CD4-positive, alpha-beta T cell treated with Interleukin-6 for 4 hours (primary cell): ENCODE measurements around the gene LIG1.

ENCODE experiments used
- DNase-seq: peaks from one replicate; pipeline ENCODE4 v3.0.0-alpha.2; 2020; ENCODE audit warnings: mixed read lengths

LIG1 gene

DNA sequence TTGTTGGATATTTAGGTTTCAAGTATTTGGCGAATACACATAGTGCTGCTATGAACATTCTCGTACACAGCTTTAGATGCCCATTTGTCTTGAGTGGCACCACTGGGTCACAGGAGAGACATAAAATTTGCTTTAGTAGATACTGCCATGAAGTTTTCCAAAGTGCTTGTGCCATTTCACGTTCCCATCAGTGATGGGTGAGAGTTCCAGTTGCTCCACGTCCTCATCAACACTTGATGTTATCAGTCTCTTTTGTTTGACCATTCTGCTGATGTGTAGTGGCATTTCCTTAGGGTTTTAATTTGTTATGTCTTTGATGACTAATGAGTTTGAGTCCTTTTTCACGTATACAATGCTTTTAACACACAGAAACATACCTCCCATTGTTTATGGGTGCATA lies 11.4 kb upstream of the LIG1 start:
- DNase-seq, result no peak

GRCh38 chr19:48176226-48176625 lies 6.1 kb upstream of the LIG1 start:
- DNase-seq, result no peak

GRCh38 chr19:48175578-48175977 lies 5.4 kb upstream of the LIG1 start:
- DNase-seq, result no peak

DNA sequence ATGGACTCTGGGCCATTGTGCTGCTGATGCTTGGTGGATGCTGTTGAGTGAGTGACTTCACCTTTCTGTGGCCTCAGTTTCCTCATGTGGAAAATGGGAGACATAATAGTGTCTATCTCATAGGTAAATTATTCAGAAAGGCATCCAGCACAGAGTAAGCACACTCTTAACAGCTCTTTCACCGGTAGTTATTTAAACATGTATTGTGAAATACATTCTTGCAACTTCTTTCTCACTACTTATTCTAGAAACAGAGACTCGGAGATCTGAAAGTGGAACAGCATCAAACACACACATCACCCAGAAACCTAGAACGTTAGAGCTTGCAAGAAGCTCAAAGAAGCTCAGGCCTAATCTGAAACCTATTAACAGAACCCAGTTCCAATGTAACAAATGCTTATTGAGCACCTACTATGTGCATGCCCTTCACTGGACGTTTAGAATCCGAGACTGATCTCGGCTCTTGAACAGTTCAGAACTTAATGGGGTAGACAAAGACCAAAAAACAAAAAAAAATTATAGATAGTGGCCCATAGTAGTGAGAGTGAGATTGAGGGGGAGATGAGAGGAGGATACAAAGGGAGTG lies 4.4 kb upstream of the LIG1 start:
- DNase-seq, result no peak

GRCh38 chr19:48171710-48172109 lies 1.6 kb upstream of the LIG1 start:
- no peak for DNase-seq

DNA sequence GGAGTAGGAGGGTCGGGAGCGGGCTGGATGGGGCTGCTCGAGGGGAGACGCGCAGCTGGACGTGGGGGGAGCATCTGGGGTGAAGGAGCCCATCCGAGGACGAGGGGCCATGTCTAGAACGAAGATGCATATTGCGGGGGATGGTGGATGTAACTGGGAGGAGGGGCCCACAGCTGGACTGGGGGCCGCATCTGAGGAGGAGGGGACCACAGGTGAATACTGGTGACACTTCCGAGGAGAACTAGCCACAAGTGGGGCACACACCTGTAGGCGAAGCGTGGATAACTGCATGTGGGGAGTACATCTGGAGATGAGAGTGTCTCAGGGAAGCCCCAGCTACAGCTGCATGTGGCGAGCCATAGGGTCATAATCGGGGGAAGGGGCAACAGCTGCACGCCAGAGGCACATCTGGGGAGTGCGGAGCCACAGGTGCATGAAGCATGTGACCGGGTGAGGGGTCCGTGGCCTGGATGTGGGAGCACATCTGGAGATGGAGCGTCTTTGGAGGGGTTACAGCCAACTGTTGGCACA lies 738 bp upstream of the LIG1 start:
- no peak for DNase-seq

- peak; percentile 91 for DNase-seq
Measured at GRCh38 chr19:48169578-48169938, 586 bp downstream of the LIG1 start.

DNA sequence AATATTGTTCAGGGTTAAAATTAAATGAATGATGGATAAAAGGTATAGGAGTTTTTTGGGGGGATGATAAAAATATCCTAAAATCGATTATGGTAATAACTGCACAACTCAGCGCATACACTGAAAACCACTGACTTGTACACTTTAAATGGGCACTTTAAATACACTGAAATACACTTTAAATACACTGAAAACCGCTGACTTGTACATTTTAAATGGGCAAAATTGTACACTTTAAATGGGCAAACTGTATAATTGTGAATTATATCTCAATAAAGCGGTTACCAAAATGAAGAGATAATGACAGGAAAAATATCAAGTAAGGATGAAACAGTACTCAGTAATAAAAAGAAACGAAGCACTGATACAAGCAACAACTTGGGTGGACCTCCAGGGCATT lies 1.5 kb downstream of the LIG1 start:
- DNase-seq, result no peak

GRCh38 chr19:48158210-48158790 lies 11.8 kb downstream of the LIG1 start:
- DNase-seq, result no peak

DNA sequence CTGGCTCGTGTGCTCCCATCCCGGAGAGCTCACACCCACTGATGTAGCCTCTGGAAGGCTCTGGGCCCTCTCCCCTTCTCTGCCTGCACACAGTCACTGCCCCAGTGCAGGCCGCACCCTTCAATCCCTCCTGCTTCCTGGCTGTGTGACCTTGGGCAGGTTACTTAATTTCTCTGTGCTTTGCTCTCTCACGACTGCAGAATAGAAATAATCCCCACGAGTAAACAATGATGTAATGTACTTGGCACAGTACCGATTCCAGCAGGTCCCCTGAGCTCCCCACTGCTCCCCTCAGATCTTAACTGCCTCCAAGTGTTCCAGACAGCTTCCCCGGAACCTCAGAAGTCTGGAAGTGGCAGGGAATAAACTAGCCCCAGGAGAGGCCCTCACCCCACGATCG lies 16.1 kb downstream of the LIG1 start:
- no peak for DNase-seq

DNA sequence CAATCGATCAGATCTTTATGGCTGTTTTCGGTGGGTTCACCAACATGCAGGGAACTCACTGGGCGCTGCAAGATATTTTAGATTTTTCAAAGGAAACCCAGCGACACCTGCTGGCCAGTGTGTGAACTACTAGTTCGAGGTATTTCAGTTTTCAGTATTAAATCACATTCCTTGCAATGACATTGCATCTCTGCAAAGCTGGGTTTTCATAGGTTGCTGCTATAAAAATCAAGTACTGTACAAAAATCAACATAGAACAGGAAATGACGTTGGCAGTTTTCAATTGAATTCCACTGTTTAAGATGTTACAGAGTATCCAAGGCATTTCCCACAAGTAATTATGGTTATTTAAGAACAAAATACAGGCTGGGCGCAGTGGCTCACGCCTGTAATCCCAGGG lies 17.6 kb downstream of the LIG1 start:
- peak; percentile 71 for DNase-seq

DNA sequence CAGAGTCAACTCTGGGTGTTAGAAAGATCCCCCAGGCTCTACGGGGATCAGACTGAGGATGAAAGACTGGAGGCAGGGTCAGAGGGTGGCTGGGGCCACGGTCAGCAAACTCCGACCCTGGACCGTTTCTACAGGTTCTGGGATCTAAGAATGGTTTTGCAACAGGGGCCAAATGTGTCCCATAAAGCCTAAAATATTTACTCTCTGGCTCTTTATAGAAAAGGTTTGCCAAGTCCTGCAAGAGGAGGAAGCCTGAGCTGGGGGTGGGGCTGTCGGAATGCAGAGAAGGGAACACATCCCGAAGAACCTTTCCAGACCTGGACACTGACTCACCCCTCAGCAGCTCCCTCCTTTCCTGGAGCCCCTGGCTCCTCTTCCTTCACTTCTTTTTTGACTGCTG lies 20.7 kb downstream of the LIG1 start:
- DNase-seq, result no peak

DNA sequence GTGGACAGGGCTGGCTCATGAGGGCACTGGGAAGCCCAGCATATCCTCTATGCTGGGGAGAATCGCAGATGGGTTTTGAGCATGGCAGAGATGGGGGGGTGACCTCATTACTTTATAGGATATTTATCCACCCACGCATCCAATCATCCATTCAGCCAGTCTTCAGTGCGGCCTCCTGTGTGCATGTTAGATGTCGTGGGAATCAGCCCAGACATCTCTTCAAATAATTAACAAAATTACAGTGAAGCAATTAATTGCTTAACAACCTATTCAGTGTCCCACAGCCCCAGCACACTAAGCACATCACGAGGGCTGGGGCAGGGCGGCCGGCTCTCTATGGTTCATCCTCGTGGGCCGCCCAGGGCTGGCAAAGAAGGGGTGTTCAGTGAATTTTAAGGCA lies 21.6 kb downstream of the LIG1 start:
- no peak for DNase-seq

GRCh38 chr19:48147597-48148175 lies 22.5 kb downstream of the LIG1 start:
- no peak for DNase-seq

DNA sequence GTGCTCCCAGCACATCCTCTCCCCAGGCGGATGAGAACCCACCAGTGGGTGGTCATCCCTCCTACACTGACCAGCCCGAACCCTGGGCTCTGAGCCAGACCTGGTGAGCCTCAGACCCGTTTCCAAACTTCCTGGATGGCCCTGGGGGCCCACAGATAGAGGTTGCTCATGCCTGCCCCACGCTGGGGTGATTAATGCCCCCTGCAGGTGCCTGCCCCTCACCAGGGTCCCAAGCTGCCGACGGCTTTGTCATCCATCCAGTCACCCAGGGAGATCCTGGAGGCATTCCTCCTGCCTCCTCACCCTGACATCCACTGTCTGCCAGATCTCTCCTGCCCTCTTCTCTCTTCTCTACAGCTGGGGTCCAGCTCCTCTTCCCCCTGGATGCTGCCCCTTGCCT lies 31.1 kb downstream of the LIG1 start:
- no peak for DNase-seq

GRCh38 chr19:48137411-48137810 lies 32.7 kb downstream of the LIG1 start:
- no peak for DNase-seq

GRCh38 chr19:48136547-48136946 lies 33.6 kb downstream of the LIG1 start:
- DNase-seq, result no peak

DNA sequence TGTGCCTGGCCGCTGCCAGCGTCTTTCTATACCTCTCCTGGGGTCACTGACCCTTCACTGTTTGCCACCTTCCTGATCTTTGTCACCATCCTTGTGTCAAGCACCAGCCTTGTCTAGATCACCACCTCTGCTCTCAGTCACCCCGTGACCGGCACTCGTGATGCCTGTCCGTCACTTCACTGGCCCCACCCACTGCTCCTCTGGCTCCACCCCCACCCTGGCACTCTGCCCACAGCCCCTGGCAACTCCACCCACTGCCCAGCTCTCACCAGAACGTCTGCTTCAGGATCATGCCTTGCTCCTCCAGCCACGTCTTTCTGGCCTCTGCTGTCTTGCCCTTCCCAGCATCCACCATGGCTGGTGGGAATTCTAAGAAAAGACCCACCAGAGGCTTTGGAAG lies 34.7 kb downstream of the LIG1 start:
- no peak for DNase-seq

DNA sequence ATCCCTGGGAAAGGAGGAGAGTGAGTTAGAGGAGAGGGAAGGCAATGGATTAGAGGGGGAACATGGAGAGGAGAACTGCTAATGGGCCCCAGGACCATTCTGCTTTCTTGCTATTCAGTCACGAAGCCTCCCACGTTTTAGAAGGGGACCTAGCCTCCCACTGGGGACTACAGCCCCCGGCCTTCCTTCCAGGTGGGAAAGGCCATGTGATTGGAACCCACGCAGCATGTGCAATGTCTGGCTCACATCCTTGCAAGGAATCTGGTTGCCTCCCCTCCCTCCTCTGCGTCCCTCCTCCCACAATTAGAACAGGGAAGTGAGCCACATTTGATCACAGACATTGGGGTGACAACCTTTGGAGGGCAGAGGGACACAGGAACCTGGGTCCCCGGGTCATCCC lies 37.0 kb downstream of the LIG1 start:
- DNase-seq, result no peak

- no peak for DNase-seq
Measured at GRCh38 chr19:48127561-48127960, 42.6 kb downstream of the LIG1 start.

DNA sequence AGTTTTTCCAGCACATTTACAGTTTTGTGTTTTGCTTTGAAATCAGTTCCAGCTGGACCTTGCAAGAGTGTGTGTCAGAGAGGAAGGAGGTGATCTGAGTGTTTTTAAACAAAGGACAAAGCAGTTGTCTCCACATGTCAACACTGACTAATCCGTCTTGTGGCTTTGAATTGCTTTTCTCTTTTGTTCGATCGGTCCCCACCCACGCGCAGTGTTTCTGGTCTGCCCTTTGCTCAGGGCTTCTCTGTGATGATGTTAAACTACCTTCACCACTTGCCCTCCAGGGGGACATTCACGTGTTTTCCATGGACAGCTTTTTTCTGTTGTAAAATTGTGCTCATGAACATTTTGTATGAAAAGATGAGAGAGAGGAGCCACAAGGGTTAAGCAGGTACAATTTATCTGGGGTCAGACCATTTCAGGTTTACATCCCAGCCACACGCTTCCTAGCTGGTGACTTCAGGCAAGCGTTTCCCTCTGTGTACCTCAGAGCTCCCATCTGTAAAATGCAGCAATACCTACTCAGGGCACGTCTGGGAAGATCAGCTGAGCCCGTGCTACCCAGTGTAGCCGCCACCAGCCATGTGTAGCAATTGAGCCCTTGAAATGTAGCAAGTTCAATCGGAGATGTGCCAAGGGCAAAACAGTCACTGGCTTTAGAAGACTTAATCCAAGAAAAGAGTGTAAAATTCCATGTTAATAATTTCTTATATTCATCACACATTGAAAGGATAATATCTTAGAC lies 46.1 kb downstream of the LIG1 start:
- DNase-seq, result no peak

- DNase-seq, result no peak
Measured at GRCh38 chr19:48122421-48122820, 47.7 kb downstream of the LIG1 start.

DNA sequence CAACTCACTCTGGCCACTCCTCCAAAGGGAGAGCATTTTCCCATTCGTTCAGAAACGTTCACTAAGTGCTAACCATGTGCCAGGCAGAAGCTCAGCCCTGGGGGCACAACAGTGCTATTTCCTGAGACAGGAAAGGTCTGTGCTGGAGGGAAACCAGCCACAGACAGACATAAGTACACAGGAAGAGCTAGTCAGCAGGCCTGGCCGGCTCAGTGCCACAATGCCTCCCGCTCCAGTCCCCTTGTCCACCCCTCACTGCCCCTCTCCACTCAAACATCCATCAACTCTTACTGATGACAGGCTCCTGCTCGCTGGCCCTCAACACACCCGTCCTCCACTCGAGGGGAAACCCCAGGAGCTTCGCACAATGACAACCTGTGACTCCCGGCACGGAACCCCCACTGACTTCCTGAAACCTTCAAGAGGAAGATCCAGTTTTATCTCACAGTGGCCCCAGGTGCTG lies 48.2 kb downstream of the LIG1 start:
- DNase-seq, result no peak

DNA sequence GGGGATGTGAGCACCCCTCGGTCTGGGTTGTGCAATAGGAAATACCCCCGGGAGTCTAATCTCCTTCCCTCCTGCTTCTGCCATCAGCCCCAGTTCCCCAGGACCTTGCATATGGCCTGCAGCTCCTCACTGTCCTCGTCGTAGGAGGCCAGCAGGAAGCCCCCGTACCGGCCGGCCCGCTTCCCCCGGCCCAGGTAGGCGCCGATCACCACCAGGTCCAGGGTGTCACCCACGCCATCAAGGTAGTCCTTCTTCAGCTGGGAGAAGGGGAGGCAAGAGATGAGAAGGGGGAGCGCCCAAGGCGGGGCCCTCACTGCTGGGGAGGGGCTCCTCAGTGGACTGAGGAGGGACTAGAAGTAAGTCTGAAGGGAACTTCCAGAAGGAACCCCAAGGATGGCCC lies 49.1 kb downstream of the LIG1 start:
- DNase-seq, result no peak
